Left lung (tissue), 10 donors: ENCODE measurements around the gene HOMER2. TPM values are rescaled to one million over a fixed set of nuclear protein-coding genes. Genes with fewer than 3 reads are reported as not detected.
A peak's percentile ranks its signal among the peaks of the same experiment; 100 is the strongest.

Experiments
- ATAC-seq: fragments of 200-7000 bp; cut with Tn5 transposase; one replicate; pipeline ENCODE4 v1.9.1; 2020; ENCODE audit warnings: moderate library complexity
- DNase-seq, 4 donors: peaks; one replicate each; pipeline ENCODE4 v3.0.0-alpha.2; 2013 to 2020
- H3K27ac ChIP-seq, 2 donors: fragments of 200-600 bp; sonication (generic) in 1 of 2; one replicate each; pipeline versions ENCODE4 v1.5.0 to v1.8.0; 2020 to 2021
- H3K27me3 ChIP-seq, 2 donors: fragments of 200-600 bp; sonication (generic) in 1 of 2; one replicate each; pipeline versions ENCODE4 v1.5.0 to v1.8.0; 2020 to 2021
- H3K36me3 ChIP-seq, 2 donors: fragments of 200-600 bp; sonication (generic) in 1 of 2; one replicate each; pipeline versions ENCODE4 v1.5.0 to v1.8.0; 2020 to 2021
- H3K4me1 ChIP-seq, 2 donors: fragments of 200-600 bp; one replicate each; pipeline ENCODE4 v1.8.0; 2021
- H3K4me3 ChIP-seq, 2 donors: fragments of 200-600 bp; sonication (generic) in 1 of 2; one replicate each; pipeline versions ENCODE4 v1.5.0 to v1.8.0; 2020 to 2021; ENCODE audit warnings: mild to moderate bottlenecking in 1 of 2
- H3K9me3 ChIP-seq, 2 donors: fragments of 200-600 bp; sonication (generic) in 1 of 2; one replicate each; pipeline versions ENCODE4 v1.5.0 to v1.8.0; 2020 to 2021
- CTCF ChIP-seq, 2 donors: fragments of 200-600 bp; sonication (generic) in 1 of 2; IDR thresholded peaks; one replicate each; pipeline versions ENCODE4 v1.5.0 to v1.8.0; 2021; ENCODE audit warnings: antibody characterized with exemption in 2 of 2
- intact Hi-C, 2 donors: fragments of 100-400 bp; cut with DNase I; formaldehyde crosslinking; loops; one replicate each; pipeline versions ENCODE4 v1.11.2 to v1.14.2; 2022
- polyA plus RNA-seq, 6 donors: library from polyadenylated mRNA; unstranded; fragments of 120-200 nt; gene quantifications; one replicate each; pipeline ENCODE4 v1.2.1, GENCODE V29; 2013; ENCODE audit not compliant: insufficient read length in 6 of 6
- total RNA-seq, 2 donors: library from RNA; stranded (reverse); fragmentation: NEBNext Ultra II Directional; extraction: Animal tissue kit (Norgen Biotek cat#: 25700); gene quantifications; one replicate each; pipeline ENCODE4 v1.2.1, GENCODE V29; 2021
- donor health status: DM: no; HTN: yes; CAD: no.
- donor health status: DM: no; HTN: no; CAD: no.

Gene HOMER2
- total and polyA plus RNA-seq, 8 donors = 17.3 to 22.4 (median 19.0) TPM

- Histone ChIP-seq H3K36me3 (peaks cover 0 to 13% of the 10 kb centered on the region in 2 donors), H3K27me3 (no peaks in the 10 kb centered on the region), H3K4me3 (no peak overlapping the region), H3K27ac (no peak overlapping the region), H3K4me1 (peaks cover 0 to 4% of the 10 kb centered on the region in 2 donors), H3K9me3 (no peaks in the 10 kb centered on the region)
- DNase-seq = no peak
- ATAC-seq = no peak
- intact Hi-C loops = no loop called here
- TF ChIP-seq CTCF (IDR thresholded peaks at IDR 0.05) = no peak
Observed at GRCh38 chr15:82995076-82995475, 42.6 kb upstream of the HOMER2 start.

GRCh38 chr15:82993144-82993543 is 40.6 kb upstream of the HOMER2 start:
- intact Hi-C loops = no loop called here
- Histone ChIP-seq H3K4me1 (no peaks in the 10 kb centered on the region), H3K36me3 (peaks cover 0 to 30% of the 10 kb centered on the region in 2 donors), H3K27me3 (no peaks in the 10 kb centered on the region), H3K4me3 (no peak overlapping the region), H3K27ac (no peak overlapping the region), H3K9me3 (no peaks in the 10 kb centered on the region)
- TF ChIP-seq CTCF (IDR thresholded peaks at IDR 0.05) = no peak
- ATAC-seq (no peak), DNase-seq (no peak)

- Histone ChIP-seq H3K4me3 (no peak overlapping the region), H3K27ac (no peak overlapping the region), H3K36me3 (peaks cover 0 to 32% of the 10 kb centered on the region in 2 donors), H3K27me3 (no peaks in the 10 kb centered on the region), H3K4me1 (peaks cover 0 to 2% of the 10 kb centered on the region in 2 donors), H3K9me3 (no peaks in the 10 kb centered on the region)
- intact Hi-C loops = no loop called here
- ATAC-seq (no peak), DNase-seq (no peak)
- no peak for TF ChIP-seq CTCF (IDR thresholded peaks at IDR 0.05)
Observed at GRCh38 chr15:82992436-82992998, 40.0 kb upstream of the HOMER2 start.

- Histone ChIP-seq H3K9me3 (no peaks in the 10 kb centered on the region), H3K36me3 (peaks cover 0 to 28% of the 10 kb centered on the region in 2 donors), H3K4me3 (peak overlapping the region; percentile 73 to 79), H3K27ac (peak overlapping the region; percentile 78 to 80), H3K27me3 (no peaks in the 10 kb centered on the region), H3K4me1 (peaks cover 0 to 20% of the 10 kb centered on the region in 2 donors)
- peak; percentile 23 for ATAC-seq
- intact Hi-C loops = no loop called here
- TF ChIP-seq CTCF (IDR thresholded peaks at IDR 0.05) = no peak
- DNase-seq = peak in 1 of 4 donors; percentile 15
Observed at GRCh38 chr15:82986442-82986780, 33.9 kb upstream of the HOMER2 start.

GRCh38 chr15:82985688-82986441 is 33.3 kb upstream of the HOMER2 start, which contains the start of gene RAMAC:
Gene RAMAC (plus strand): TSS chr15:82986210. CDS start chr15:82989019, 2,809 bp downstream.
- TF ChIP-seq CTCF (IDR thresholded peaks at IDR 0.05) = no peak
- intact Hi-C loops = no loop called here

More at GRCh38 chr15:82985688-82986441, 33.3 kb upstream of the HOMER2 start, which contains the start of gene RAMAC:
- peak within 1 kb of the TSS; percentile 73 to 79 for H3K4me3 ChIP-seq
- no peaks in the 10 kb centered on the region for H3K27me3 ChIP-seq
- DNase-seq (peak; percentile 92 to 95 (median 94)), ATAC-seq (peak; percentile 97)
- H3K9me3 ChIP-seq = no peaks in the 10 kb centered on the region
- peaks cover 0 to 23% of the 10 kb centered on the region in 2 donors for H3K36me3 ChIP-seq
- peak within 1 kb of the TSS; percentile 78 to 80 for H3K27ac ChIP-seq
- H3K4me1 ChIP-seq = peaks cover 0 to 20% of the 10 kb centered on the region in 2 donors
